Fibroblast of skin of left biceps (primary cell): Measurements from ENCODE around the gene RAPGEF5.

ENCODE experiments used
- DNase-seq, 2 experiments: peaks; one replicate each; pipeline ENCODE4 v3.0.0-alpha.2; 2013; ENCODE audit warnings: low read depth in 2 of 2

The RAPGEF5 gene

GRCh38 chr7:22377703-22378102 is 20.7 kb upstream of the RAPGEF5 start:
- no peak for DNase-seq

- DNase-seq, result no peak
Observed at GRCh38 chr7:22375359-22376048, 18.6 kb upstream of the RAPGEF5 start.

GRCh38 chr7:22373911-22374310 is 17.0 kb upstream of the RAPGEF5 start:
- no peak for DNase-seq

- no peak for DNase-seq
Observed at GRCh38 chr7:22373388-22373787, 16.4 kb upstream of the RAPGEF5 start.

- DNase-seq, result no peak
Observed at GRCh38 chr7:22372863-22373262, 15.9 kb upstream of the RAPGEF5 start.

GRCh38 chr7:22371878-22372277 is 14.9 kb upstream of the RAPGEF5 start:
- DNase-seq, result no peak

- no peak for DNase-seq
Observed at GRCh38 chr7:22364900-22365299, 7.9 kb upstream of the RAPGEF5 start.

GRCh38 chr7:22363756-22364422 is 6.9 kb upstream of the RAPGEF5 start:
- DNase-seq, result no peak

- DNase-seq, result no peak
Observed at GRCh38 chr7:22361795-22362194, 4.8 kb upstream of the RAPGEF5 start.

GRCh38 chr7:22361320-22361719 is 4.4 kb upstream of the RAPGEF5 start:
- DNase-seq, result no peak

- DNase-seq, result no peak
Observed at GRCh38 chr7:22358820-22359697, 2.1 kb upstream of the RAPGEF5 start.

GRCh38 chr7:22357311-22358175 is 589 bp upstream of the RAPGEF5 start:
- DNase-seq, result no peak

- no peak for DNase-seq
Observed at GRCh38 chr7:22356010-22356691, 803 bp downstream of the RAPGEF5 start.

- no peak for DNase-seq
Observed at GRCh38 chr7:22355620-22356009, 1.3 kb downstream of the RAPGEF5 start.

GRCh38 chr7:22354462-22354861 is 2.5 kb downstream of the RAPGEF5 start:
- DNase-seq, result no peak

- DNase-seq, result no peak
Observed at GRCh38 chr7:22352887-22353286, 4.1 kb downstream of the RAPGEF5 start.

GRCh38 chr7:22351878-22352277 is 5.1 kb downstream of the RAPGEF5 start:
- DNase-seq, result no peak

- DNase-seq, result no peak
Observed at GRCh38 chr7:22351329-22351692, 5.6 kb downstream of the RAPGEF5 start.

GRCh38 chr7:22350466-22351328 is 6.3 kb downstream of the RAPGEF5 start:
- DNase-seq, result no peak

GRCh38 chr7:22348379-22348778 is 8.6 kb downstream of the RAPGEF5 start:
- no peak for DNase-seq
